AG08396 (cell line): ENCODE results near the gene POLR2L.

Source experiments
- DNase-seq: peaks from one replicate; pipeline ENCODE4 v3.0.0; 2012; ENCODE audit warnings: low spot score, mixed read lengths

Gene POLR2L

DNA sequence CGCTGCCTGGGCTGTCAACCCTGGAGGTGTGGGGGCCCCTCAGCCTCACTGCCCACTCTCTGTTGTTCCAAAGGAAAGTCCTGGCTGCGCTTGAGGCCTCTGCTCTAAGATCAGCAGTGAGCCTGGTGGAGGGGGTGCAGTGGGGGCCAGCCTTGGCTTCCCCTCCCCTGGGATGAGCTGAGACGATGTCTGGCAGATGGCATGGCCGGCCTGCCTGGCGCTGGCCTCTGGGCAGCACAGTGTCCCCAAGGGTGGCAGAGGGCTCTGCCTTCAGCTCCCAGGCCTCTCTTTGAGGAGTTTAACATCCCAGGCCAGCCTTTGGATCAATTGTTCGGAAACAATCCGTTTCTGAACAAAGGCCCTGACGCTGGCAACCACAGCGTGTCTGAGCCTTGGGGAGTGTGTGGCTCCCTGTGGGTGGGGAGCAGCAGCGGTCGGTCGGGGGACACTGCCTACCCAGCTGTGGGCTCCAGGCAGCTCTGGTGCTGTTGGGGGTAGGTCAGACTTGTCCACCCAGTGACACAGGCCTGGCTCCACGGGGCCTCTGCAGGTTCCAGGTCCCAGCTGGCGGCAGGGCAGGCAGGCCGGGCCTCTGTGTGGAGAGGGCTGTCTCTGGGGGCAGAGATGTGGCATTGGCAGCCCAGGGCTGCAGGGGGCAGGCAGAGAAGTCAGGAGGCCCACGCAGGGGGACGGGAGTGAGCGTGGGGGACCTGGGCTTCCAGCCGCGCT is 12.4 kb upstream of the POLR2L start:
- DNase-seq = no peak

DNA sequence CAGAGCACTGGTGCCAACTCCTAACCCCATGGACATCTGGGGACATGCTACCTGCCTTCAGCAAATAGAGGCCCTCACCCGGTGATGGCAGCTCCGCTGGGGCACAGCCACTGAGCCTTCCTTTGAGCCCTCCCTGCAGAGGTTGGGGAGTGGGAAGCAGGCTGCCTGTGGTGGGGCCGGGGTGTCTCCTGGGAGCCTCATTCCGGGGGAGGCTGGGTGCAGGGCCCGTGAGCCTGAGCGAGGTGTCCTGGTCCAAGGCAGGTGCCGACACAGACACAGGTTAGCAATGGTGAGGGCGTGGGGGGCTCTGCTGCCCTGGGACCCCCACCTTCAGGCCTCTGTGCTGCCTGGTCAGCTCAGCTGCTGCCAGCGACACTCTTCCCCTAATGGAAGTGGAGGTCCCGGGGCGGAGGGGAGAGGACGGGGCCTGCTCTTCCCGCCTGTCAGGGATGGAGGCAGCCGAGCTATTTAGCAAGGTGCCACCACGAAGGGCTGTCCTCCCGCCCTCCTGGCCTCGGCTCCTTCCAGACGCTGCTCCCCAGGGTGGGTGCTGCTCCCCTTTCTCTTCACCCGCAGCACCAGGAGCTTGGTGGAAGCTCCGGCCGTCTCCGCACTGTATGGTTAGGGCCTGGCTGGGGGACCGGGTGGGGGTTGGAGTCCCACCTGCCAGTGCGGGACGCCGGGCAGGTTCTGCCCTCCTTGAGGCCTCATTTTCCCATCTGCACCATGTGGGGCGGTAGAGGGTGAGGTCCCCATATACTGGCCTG is 11.5 kb upstream of the POLR2L start:
- no peak for DNase-seq

DNA sequence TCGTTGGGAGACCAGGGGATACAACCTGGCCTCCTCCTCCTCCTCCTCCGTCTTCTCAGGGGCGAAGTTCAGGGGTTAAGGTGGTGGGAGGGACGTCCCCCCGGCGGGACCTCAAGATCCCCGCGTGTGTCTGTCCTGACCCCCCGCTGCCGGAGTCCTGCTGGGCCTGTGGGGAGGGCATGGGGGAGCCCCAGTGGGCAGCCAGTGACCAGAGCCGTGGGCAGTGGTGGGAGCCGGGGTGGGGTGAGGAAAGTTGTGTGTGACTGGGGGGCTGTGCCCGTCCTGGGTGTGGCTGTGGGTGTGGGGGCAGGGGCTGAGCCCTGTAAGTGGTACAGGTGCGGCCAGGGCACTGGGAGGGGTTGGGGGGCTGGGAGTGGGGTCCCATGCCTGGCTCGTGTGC is 10.4 kb upstream of the POLR2L start:
- DNase-seq = no peak

DNA sequence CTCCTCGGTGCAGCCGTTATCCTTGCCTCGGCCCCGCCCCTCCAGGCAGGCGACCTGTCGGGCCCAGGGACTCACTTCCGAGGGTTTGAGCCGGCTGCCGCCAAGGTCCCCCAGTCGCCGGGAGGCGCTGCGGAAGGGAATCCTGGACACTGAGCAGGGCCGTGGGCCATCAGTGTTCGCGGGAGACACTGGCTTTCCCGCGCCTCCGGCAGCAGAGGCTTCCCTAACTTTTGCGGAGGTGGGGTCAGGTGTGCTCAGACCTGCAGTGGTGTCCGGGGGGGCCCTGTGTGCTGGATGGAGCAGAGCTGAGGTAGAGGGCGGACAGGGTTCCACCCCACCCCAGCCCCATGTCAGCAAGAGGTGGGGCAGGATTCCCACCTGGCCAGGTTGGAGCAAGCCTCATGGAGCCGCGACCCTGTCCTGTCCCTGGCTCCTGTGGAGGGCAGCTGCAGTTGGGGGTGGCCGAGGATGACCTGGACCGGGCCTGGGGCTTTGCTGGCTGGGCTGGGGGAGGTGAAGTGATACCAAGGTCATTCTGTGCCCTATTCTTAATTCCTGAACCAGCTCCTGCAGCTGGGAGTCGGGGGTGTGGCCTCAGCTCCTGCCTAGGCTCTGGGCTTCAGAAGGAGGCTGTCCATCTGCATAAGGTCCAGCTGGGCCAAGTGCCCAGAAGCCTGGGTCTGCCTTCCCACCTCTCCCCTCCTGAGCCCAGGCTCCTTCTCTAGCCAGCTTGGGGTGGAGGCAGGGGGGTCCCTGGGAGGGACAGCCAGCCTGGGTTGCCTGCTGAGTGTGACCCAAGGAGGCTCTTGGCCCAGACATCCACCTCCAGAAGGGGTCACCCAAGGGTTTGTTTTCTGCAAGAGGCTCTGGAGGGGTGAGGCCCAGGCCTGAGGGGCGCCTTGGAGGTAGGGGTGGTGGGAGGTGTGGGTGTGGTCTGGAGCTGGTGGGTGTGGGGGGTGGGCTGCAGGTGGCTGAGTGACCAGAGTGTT is 8.7 kb upstream of the POLR2L start:
- DNase-seq = no peak

DNA sequence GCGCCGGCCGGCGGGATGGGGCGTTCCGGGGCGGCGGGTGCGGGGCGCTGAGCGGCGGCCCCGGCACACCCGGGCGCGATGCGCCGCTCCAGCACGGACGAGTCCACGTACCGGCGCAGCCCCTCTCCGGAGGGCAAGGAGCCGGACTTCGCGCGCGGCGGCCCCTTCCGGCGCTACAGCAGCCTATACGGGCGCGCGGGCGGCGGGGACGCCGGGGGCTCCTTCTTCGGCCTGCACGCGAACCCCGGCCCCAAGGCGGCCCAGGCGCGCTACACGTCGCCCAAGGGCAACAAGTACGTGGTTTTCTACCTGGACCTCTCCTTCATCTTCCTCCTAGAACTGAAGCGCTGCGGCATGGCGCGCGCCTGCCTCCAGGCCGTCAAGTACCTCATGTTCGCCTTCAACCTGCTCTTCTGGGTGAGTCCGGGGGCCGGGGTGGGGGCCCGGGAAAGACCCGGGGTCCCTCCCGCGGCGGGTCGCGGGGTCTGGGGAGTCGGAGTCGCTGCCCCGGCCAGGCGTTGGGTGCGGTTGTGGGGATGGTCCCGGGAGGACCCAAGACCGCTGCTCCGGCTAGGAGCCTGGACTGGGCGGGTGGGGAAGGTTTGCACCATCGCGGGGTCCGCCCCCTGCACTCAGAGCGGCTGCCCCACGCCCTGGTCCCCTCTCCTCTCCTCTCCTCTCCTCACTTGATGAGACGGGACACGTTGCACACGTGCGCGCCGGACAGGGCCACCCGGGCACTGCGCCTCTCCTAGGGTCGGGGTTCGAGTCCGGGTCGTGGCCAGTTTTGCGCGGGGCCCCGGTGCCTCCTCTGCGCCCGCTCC is 7.8 kb upstream of the POLR2L start:
- no peak for DNase-seq

DNA sequence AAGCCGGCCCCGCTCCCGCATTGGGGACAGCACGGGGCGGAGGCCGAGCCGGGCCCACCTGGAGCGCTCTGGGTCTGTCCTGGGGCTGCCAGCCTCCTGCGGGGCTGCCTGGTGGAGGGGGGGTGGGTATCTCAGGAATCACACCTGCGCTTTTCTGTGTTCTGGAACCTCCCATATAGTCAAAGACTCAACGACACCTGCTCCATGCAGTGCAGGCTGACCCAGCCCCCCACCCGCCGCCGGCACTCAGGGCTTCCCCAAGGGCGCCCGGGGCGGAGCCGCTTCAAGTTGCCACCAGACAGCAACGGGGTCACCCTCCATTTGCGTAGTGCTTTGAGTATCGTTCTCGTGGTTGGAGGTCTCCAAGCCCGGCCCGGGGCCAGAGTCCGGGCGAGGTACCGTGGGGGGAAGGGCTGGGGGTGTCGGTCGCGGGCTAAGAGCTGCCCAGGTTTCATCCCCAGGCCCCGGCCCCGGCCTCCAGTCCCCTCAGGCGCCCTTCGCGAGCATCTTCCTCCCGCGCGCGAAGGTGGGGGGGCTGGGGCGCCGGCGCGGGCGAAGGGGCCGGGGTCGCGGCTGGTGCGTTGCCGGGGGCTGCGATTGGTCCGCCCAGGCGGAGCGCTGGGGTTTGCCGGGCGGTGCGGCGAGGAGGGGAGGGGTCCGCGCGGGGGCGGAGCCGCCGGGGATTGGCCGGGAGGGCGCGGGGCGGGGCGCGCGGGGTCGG is 6.9 kb upstream of the POLR2L start:
- no peak for DNase-seq

DNA sequence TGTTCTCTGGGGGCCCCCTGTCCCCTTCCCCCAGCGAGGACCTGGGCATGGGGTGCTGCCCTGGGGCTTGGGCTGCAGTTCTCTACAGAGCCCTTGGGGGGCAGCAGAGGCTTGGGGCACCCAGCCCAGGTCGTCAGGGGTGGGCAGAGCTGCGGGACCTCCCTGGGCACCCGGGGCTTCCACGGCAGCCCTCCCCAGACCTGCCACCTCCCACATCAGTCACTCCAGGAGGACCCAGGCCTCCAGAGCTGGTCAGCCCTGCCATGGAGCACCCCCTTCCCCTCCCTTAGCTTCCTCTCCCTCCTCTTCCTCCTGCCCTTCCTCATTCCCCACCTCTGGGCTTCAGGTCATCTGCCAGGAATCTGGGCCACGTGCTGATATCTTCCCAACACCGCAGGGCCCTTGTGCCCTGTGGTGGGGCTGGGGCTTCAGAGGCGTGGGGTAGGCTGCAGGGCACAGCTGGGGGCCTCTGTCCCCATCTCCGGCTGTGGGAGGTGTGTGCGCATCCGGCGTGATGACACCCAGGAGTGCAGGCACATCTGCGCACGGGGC is 6.1 kb upstream of the POLR2L start:
- peak; percentile 84 for DNase-seq

DNA sequence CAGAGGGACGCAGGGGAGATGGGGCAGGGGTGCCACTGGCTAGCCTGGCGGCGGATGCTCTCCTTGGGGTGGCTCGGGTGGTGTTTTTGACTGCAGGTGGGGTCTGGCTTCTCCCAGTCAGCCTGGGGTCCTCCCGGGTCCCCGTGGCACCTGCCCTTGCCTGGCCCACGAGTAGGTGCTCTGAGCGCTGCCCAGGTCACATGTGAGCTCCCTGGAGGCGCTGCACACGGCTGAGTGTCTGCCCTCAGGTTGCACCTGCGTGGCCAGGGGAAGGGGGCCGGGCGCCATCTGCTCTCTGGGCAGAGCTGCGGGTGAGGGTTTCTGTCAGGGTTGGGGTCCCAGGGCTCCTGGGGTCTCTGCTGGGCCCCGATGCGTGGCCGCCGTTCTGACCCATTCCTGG is 5.5 kb upstream of the POLR2L start:
- no peak for DNase-seq

DNA sequence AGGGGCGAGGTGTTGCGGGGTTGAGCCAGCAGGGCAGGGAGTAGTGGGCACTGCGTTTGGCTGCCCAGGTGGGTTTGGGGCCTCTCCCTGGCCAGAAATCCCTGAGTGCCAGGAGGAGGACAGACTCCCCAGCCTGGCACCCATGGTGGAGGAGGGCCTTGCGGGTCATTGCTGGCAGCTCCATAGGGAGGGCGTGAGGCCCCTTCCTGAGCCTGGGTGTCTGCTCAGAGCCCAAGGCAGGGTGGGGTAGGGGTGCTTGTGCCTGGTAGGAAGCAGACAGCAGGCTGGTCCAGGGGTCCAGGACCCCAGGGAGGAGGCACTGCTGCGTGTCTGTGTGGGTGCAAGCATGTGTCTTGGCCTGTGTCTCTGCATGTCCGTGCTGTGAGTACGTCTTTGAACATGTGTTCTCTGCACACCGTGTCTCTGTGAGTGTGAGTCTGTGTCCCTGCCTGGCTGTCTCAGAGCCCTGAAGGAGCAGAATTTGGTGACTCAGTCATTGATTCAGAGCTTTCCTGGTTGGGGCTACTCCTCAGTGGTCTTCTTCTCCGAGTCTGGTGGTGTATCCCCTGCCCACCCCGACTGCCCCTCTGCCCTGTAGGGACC is 4.3 kb upstream of the POLR2L start:
- peak; percentile 72 for DNase-seq

DNA sequence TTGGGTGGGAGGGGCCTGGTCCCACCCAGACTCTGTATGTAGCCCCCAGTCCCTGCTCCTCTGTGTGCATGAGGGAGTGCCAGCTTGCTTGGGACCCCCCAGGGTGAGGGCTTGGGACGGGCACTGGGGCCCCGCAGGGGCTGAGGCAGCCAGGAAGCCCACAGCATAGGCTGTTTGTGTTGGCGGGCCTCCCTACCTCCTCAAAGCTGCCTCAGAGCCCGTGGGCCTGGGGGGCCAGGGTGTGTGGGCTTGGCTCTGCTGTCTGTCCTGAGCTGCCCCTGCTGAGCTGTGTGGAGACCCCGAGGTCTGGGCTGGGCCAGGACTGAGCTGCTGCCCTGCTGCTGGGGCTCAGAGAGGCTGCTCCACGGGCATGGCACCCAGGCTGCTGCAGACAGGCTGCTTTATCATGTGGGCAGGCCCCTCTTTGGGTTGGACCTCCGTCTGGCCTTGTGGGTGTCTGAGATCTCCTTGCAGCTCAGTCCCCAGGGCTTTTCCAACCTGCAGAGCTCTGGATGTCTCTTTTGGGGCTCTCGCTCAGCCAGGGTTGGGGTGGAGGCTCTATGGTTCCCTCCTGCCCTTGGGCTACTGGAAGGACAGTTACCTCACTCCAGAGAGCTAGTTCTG is 3.7 kb upstream of the POLR2L start:
- no peak for DNase-seq

DNA sequence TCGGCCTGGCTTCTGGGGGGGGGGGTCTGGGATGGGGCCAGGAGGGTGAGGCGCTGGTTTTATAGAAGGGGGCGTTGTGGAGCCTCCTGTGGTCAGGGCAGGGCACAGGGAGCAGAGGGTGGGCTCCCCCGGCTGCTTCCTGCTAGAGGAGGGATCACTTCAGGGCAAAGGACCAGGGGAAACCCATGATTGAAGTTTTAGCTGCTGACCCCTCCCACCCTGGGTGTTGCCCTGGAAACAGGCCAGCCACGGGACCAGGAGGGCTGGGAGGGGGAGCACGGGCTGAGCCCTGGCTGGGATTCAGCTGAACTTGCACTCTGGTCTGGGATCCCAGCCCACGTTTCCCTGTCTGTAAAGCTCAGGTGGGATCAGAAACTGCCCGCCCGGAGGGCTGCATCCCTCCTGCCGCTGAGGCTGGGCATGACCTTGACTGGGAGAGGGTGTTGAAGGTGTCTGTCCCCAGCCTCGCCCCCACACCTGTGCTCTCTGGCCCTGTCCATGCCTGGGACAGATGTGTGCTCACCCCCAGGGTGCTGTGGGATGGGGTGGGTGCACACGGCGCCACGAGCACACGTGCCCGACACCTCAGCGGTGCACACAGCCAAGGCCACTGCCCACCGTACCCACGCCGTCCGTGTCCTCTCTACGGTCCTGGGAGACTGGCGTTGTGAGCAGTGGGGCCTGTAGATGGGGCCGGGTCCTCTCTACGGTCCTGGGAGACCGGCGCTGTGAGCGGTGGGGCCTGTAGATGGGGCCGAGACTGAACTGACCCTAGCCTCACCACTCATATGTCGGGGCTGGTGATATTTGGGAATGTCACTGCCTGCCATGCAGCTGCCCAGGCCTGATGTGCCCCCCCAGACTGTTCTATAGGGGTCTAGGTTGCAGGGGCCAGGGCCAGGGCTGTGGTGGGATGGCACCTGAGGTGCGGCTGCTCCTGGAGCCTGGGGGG is 2.6 kb upstream of the POLR2L start:
- peak; percentile 90 for DNase-seq

DNA sequence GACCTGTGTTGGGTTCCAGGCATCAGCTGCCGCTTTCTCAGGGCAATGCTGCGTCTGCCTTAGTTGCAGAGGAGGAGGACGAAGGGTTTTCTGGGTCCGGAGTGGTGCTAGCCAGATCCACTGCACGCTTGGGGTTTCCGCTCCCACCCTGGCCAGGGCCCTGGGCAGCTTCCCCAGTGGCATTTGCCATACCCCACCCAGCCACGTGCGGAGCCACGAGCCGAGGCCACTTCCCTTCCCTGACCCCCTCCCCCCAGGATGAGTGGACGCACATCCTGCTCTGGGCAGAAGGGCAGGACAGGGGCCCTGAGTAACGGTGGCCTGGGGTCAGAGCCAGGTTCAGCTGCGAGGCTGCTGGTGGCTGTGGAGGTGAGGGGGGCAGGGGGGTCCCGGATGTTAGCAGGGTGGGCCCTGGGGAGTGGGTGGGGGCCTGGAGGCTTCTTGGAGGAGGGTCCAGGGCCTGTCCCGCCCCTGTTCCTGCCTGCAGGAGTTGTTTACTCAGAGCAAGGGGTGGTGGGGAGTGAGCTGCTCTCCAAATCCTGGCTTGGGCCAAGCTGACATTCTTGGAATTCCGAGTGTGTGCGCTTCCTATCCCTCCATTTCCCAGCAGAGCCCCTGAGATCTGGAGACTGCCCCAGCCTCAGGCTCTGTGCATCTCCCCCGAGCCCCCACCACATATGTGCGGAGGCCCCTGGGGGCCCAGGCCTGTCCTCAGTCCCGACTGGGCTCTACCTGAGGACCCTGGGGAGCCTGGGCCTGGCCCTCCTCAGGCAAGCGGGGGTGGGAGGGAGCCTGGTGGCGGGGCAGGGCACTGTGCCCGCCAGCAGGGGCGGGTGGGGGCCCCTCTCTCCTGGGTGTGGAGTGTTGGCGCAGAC is 1.7 kb upstream of the POLR2L start:
- DNase-seq = peak; percentile 93

DNA sequence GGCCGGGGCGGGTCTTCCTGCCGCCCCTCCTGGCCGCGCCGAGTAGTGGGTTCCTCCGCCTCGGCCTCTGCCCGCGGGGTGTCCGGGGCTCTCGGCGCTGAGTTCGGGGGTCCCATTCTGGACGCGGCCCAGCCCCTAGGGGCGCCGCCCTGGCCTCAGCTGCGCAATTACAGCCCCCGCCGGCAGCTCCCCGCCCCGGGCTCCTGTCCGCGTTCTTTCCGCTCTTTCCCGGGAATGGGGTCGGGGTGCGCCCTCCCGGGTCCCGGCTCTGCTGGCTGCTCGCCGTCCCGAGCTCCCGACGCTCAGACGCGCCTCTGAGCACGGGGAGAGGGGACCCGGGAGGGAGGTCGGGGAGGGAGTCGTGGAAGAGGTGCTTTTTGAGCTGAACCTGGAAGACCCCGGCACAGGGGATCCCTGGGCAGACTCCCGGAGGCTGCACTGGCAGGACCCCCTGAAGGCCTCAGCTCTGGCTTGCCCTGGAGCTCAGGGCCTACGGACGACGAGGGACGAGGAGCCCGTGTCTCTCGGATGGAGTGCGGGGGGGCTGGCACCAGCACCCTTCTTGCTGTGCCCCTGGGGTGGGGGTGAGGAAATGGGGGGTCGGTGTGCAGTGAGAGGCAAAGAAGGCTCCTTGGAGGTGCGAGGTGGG is 881 bp upstream of the POLR2L start:
- DNase-seq = no peak

DNA sequence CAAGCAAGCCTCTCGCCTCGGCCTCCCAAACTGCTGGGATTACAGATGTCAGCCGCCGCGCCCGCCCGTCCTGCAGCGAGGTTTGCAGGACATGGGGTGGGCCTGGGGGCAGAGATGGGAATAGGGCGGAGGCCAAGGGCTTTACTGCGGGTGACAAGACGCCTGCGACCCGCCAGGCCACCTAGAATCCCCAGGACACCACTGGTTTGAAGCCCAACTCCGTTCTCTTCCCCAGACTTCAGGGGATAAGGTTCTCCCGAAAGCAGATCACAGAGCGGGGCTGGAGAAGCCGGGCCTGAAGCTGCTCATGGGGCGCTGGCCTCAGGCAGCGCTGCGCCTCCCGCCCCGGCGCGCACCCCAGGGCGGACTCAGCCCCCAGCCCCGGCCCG is 354 bp downstream of the POLR2L start:
- no peak for DNase-seq

DNA sequence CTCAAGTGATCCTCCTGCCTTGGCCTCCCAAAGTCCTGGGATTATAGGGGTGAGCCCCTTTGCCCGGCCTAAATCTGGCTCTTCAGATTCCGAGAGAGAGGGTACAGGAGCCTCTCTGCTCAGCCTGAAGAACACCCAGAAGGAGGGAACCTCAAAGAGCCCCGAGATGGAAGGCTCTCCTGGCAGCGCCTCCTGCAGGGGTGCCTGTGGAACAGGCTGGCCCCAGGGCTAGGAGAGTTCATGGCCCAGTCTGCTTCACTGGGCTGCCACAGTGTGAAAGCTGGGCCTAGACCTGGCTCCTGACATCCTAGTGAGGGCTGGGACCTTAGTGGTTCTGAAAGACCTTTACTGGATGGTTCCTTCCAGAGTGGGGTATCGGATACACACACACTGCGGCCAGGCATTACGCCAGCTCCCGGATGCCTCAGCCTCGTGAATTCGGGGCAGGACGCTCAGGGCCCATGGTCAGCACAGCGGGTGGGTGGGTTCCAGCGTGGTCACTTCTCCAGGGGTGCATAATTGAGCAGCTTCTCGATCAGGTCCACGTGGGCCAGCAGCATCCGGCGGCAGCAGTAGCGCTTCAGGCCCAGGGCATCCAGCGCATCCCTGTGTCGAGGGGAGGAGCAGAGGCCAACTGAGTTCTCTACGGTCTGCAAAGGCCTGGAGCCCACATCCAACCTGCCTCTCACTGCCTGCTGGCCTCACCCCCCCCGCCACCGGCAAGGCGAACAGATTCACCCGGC is 2.3 kb downstream of the POLR2L start:
- no peak for DNase-seq

DNA sequence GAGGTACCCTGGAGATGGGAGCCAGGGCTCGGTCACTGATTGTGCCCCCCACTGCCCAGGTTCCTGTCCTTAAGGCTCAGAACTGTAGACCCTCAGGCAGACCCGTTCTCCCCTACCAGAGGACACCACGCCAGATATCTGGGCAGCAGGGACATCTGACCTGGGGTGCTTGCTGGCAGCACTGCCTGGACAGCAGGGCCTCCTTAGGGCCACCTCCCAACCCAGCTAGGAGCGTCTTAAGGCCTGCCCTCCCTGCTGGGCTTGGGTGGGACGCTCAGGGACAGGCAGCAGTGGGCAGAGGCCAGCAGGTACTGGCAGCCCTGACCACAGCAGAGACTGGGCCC is 3.1 kb downstream of the POLR2L start:
- no peak for DNase-seq
